Neural cell (in vitro differentiated cells): ENCODE results near the gene PAOX. TPM values are rescaled to one million over a fixed set of nuclear protein-coding genes. Genes with fewer than 3 reads are reported as not detected.

Experiments
- H2AFZ ChIP-seq: fragments of 200-600, 300-800 bp; sonication (generic), shearing (Covaris generic); 2 replicates; pipeline ENCODE4 v1.6.0; 2014; ENCODE audit warnings: low read depth, mild to moderate bottlenecking, antibody characterized with exemption, low read length, moderate library complexity
- H3F3A ChIP-seq: fragments of 200-600 bp; shearing (Covaris generic); 2 replicates; pipeline ENCODE4 v1.6.1; 2016; ENCODE audit warnings: mild to moderate bottlenecking, moderate library complexity, mixed read lengths, antibody characterized with exemption, low read length; ENCODE audit not compliant: insufficient read depth, poor library complexity, severe bottlenecking
- H3K27ac ChIP-seq: fragments of 200-600, 300-800 bp; sonication (generic), shearing (Covaris generic); 2 replicates; pipeline ENCODE4 v1.5.1; 2014; ENCODE audit warnings: mild to moderate bottlenecking, low read length, moderate library complexity
- H3K27me3 ChIP-seq: fragments of 300-800, 200-600 bp; sonication (generic), shearing (Covaris generic); 2 replicates; pipeline ENCODE4 v1.6.0; 2014; ENCODE audit warnings: mild to moderate bottlenecking, low read depth, low read length, moderate library complexity; ENCODE audit not compliant: insufficient read depth
- H3K36me3 ChIP-seq: fragments of 300-800, 200-600 bp; sonication (generic), shearing (Covaris generic); 2 replicates; pipeline ENCODE4 v1.5.1; 2014; ENCODE audit warnings: mild to moderate bottlenecking, antibody characterized with exemption, low read length, moderate library complexity; ENCODE audit not compliant: insufficient read depth
- H3K4me2 ChIP-seq: fragments of 300-800, 200-600 bp; sonication (generic), shearing (Covaris generic); 2 replicates; pipeline ENCODE4 v1.6.0; 2014; ENCODE audit warnings: mild to moderate bottlenecking, low read length
- H3K4me3 ChIP-seq: fragments of 300-800, 200-600 bp; sonication (generic), shearing (Covaris generic); 2 replicates; pipeline ENCODE4 v1.5.1; 2014; ENCODE audit warnings: mild to moderate bottlenecking, low read length, moderate library complexity
- H3K79me2 ChIP-seq: fragments of 200-600 bp; shearing (Covaris generic); replicated peaks from 2 replicates; pipeline ENCODE4 v1.6.0; 2014; ENCODE audit warnings: mild to moderate bottlenecking, low read length, moderate library complexity; ENCODE audit not compliant: insufficient read depth
- H3K9ac ChIP-seq: fragments of 300-800, 200-600 bp; sonication (generic), shearing (Covaris generic); 2 replicates; pipeline ENCODE4 v1.6.1; 2016; ENCODE audit warnings: mild to moderate bottlenecking, low read length, mixed read lengths
- H3K9me2 ChIP-seq: fragments of 200-600 bp; shearing (Covaris generic); 2 replicates; pipeline ENCODE4 v1.6.1; 2016; ENCODE audit warnings: mild to moderate bottlenecking, low read length, mixed read lengths; ENCODE audit not compliant: insufficient read depth
- H3K9me3 ChIP-seq: fragments of 200-600, 300-800 bp; sonication (generic), shearing (Covaris generic); 2 replicates; pipeline ENCODE4 v1.6.1; 2016; ENCODE audit warnings: mild to moderate bottlenecking, mixed run types, low read length, moderate library complexity, mixed read lengths
- H4K20me1 ChIP-seq: fragments of 200-600 bp; shearing (Covaris generic); 2 replicates; pipeline ENCODE4 v1.6.1; 2016; ENCODE audit warnings: mild to moderate bottlenecking, mixed run types; ENCODE audit not compliant: insufficient read depth
- EP300 ChIP-seq: fragments of 450-650 bp; conservative IDR thresholded peaks from 2 replicates; pipeline ENCODE4 v1.6.1; 2014; ENCODE audit warnings: antibody characterized with exemption, mild to moderate bottlenecking, moderate library complexity; ENCODE audit not compliant: poor library complexity, severe bottlenecking
- MXI1 ChIP-seq: fragments of 450-650 bp; conservative IDR thresholded peaks from 2 replicates; pipeline ENCODE4 v1.6.1; 2014; ENCODE audit warnings: antibody characterized with exemption, mild to moderate bottlenecking; ENCODE audit not compliant: poor library complexity, severe bottlenecking
- POLR2AphosphoS5 ChIP-seq: IDR thresholded peaks from 2 replicates; pipeline ENCODE4 v1.6.1; 2012
- RAD21 ChIP-seq: fragments of 450-650 bp; conservative IDR thresholded peaks from 2 replicates; pipeline ENCODE4 v1.6.1; 2014; ENCODE audit warnings: antibody characterized with exemption, mild to moderate bottlenecking, moderate library complexity
- TAF1 ChIP-seq: IDR thresholded peaks from 2 replicates; pipeline ENCODE4 v1.6.1; 2012; ENCODE audit warnings: low read depth
- polyA plus RNA-seq: library from polyadenylated mRNA; depleted of rRNA; stranded (reverse); fragments of >200 nt; gene quantifications from 2 replicates; pipeline ENCODE4 v1.2.3, GENCODE V29; 2014
- TF ChIP-seq, protein P1 (sequence below): IDR thresholded peaks from 2 replicates; pipeline ENCODE4 v1.6.1; 2012; ENCODE audit warnings: borderline replicate concordance

PAOX gene
- polyA plus RNA-seq, 1 donor from 2014 or later = 3.0 TPM

- no peaks in the 10 kb centered on the region for H3F3A ChIP-seq
- no peak overlapping the region for H3K4me2 ChIP-seq
- peaks cover 9% of the 10 kb centered on the region for H3K27me3 ChIP-seq
- no peaks in the 10 kb centered on the region for H3K9me2 ChIP-seq
- no peak overlapping the region for H3K27ac ChIP-seq
- TF ChIP-seq RAD21 (no peak), POLR2AphosphoS5 (no peak)
- H3K9ac ChIP-seq = no peak overlapping the region
- H2AFZ ChIP-seq = no peak overlapping the region
- H3K4me3 ChIP-seq = no peak overlapping the region
- H3K79me2 ChIP-seq = peaks cover 2% of the 10 kb centered on the region
- H4K20me1 ChIP-seq = no peaks in the 10 kb centered on the region
- no peaks in the 10 kb centered on the region for H3K36me3 ChIP-seq
- no peaks in the 10 kb centered on the region for H3K9me3 ChIP-seq
Observed at GRCh38 chr10:133377025-133377817, 1.8 kb upstream of the PAOX start.

- Histone ChIP-seq H2AFZ (no peak overlapping the region), H4K20me1 (no peaks in the 10 kb centered on the region), H3K79me2 (no peaks in the 10 kb centered on the region), H3K27me3 (peaks cover 9% of the 10 kb centered on the region), H3K9me2 (no peaks in the 10 kb centered on the region), H3K4me3 (peak overlapping the region; percentile 92), H3K9me3 (no peaks in the 10 kb centered on the region), H3K9ac (peak overlapping the region; percentile 62), H3K4me2 (peak overlapping the region; percentile 58), H3F3A (no peaks in the 10 kb centered on the region), H3K36me3 (no peaks in the 10 kb centered on the region), H3K27ac (no peak overlapping the region)
- TF ChIP-seq RAD21 = no peak
Observed at GRCh38 chr10:133377818-133378250, 1.2 kb upstream of the PAOX start.

DNA sequence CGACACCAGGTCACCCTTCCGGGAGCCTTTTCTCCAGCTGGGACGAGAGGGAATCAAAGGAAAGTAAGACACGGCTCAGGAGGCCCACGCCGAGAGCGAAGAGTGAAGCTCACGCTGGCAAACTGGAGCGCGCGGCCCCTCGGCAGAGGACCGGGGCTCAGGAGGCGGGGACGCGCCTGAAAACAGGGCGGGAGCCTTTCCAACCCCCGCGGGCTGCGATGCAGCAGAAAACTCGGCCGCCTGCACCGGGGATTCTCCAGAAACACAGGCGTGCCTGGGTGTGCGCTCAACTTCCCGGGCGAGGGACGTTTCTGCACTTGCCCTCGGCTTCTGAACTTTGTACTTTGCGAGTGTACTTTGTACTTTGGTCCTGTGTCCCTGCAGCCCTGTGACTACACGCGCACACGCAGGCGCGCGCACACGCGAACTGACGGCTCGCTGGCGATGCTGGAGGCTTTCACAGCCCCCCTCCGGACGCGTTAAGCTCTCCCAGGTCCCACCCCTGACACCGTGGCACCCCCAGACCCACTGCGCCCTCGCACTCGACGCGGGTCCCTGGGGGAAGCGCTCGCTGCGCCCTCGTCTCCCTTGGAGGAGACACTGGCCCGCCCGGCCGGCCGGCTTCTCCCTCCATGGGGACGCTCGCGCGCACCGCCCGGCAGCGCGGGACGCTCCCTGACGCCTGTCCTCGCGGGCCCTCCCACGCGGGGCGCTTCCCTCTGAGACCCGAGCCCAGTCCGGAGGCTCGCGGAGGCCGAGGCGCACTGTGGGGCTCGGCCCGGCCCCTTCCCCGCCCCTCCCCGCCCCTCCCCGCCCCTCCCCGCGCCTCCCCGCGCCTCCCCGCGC lies 588 bp upstream of the PAOX start:
- H4K20me1 ChIP-seq = no peaks in the 10 kb centered on the region
- H3K27me3 ChIP-seq = peaks cover 9% of the 10 kb centered on the region
- peak overlapping the region; percentile 58 for H3K4me2 ChIP-seq
- no peak overlapping the region for H3K27ac ChIP-seq
- no peaks in the 10 kb centered on the region for H3F3A ChIP-seq
- H3K9me2 ChIP-seq = no peaks in the 10 kb centered on the region
- H2AFZ ChIP-seq = peak overlapping the region; percentile 45
- peak overlapping the region; percentile 92 for H3K4me3 ChIP-seq
- H3K9ac ChIP-seq = peak overlapping the region; percentile 62
- no peaks in the 10 kb centered on the region for H3K36me3 ChIP-seq
- H3K79me2 ChIP-seq = no peaks in the 10 kb centered on the region
- TF ChIP-seq MXI1 (peak; percentile 41), RAD21 (no peak), POLR2AphosphoS5 (peak; percentile 27)
- H3K9me3 ChIP-seq = no peaks in the 10 kb centered on the region

GRCh38 chr10:133379801-133380666 lies 972 bp downstream of the PAOX start:
- H3K4me3 ChIP-seq = peak overlapping the region; percentile 59
- TF ChIP-seq EP300 = no peak
- TF ChIP-seq, protein P1, sequence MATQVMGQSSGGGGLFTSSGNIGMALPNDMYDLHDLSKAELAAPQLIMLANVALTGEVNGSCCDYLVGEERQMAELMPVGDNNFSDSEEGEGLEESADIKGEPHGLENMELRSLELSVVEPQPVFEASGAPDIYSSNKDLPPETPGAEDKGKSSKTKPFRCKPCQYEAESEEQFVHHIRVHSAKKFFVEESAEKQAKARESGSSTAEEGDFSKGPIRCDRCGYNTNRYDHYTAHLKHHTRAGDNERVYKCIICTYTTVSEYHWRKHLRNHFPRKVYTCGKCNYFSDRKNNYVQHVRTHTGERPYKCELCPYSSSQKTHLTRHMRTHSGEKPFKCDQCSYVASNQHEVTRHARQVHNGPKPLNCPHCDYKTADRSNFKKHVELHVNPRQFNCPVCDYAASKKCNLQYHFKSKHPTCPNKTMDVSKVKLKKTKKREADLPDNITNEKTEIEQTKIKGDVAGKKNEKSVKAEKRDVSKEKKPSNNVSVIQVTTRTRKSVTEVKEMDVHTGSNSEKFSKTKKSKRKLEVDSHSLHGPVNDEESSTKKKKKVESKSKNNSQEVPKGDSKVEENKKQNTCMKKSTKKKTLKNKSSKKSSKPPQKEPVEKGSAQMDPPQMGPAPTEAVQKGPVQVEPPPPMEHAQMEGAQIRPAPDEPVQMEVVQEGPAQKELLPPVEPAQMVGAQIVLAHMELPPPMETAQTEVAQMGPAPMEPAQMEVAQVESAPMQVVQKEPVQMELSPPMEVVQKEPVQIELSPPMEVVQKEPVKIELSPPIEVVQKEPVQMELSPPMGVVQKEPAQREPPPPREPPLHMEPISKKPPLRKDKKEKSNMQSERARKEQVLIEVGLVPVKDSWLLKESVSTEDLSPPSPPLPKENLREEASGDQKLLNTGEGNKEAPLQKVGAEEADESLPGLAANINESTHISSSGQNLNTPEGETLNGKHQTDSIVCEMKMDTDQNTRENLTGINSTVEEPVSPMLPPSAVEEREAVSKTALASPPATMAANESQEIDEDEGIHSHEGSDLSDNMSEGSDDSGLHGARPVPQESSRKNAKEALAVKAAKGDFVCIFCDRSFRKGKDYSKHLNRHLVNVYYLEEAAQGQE = no peak
- no peak for TF ChIP-seq POLR2AphosphoS5
- no peak for TF ChIP-seq MXI1
- no peak for TF ChIP-seq TAF1
- no peaks in the 10 kb centered on the region for H3K9me2 ChIP-seq
- no peaks in the 10 kb centered on the region for H3K36me3 ChIP-seq
- H3K4me2 ChIP-seq = no peak overlapping the region
- no peaks in the 10 kb centered on the region for H3K9me3 ChIP-seq
- H3K27ac ChIP-seq = no peak overlapping the region
- peaks cover 9% of the 10 kb centered on the region for H3K27me3 ChIP-seq
- H3K79me2 ChIP-seq = no peaks in the 10 kb centered on the region
- H2AFZ ChIP-seq = no peak overlapping the region
- H4K20me1 ChIP-seq = no peaks in the 10 kb centered on the region
- no peaks in the 10 kb centered on the region for H3F3A ChIP-seq
- no peak overlapping the region for H3K9ac ChIP-seq
